Prostate gland (tissue), 2 donors: Measurements from ENCODE around the gene DOCK4. TPM values are rescaled to one million over a fixed set of nuclear protein-coding genes. Genes with fewer than 3 reads are reported as not detected.

ENCODE experiments used
- DNase-seq: peaks from one replicate; pipeline ENCODE4 v3.0.0-alpha.2; 2019; ENCODE audit warnings: low spot score
- H3K27ac ChIP-seq, 2 donors: fragments of 200-600 bp; sonication (generic); 2 replicates each; pipeline ENCODE4 v1.5.1; 2017 to 2019
- H3K27me3 ChIP-seq: fragments of 200-600 bp; sonication (generic); replicated peaks from 2 replicates; pipeline ENCODE4 v1.5.1; 2019; ENCODE audit not compliant: insufficient read depth
- H3K36me3 ChIP-seq, 2 donors: fragments of 200-600 bp; sonication (generic); 1 replicate in 1 of 2; 2 replicates in 1 of 2; pipeline versions ENCODE4 v1.5.1 to v1.8.1; 2017 to 2019
- H3K4me1 ChIP-seq: fragments of 200-600 bp; sonication (generic); replicated peaks from 2 replicates; pipeline ENCODE4 v1.5.1; 2019
- H3K4me3 ChIP-seq, 2 donors: fragments of 200-600 bp; sonication (generic); 2 replicates each; pipeline ENCODE4 v1.5.1; 2017 to 2019
- H3K9me3 ChIP-seq: fragments of 200-600 bp; sonication (generic); 2 replicates; pipeline ENCODE4 v1.5.1; 2017
- POLR2A ChIP-seq: fragments of 450-650 bp; IDR thresholded peaks from one replicate; pipeline ENCODE4 v1.6.1; 2016; ENCODE audit warnings: antibody characterized with exemption, mild to moderate bottlenecking
- POLR2AphosphoS5 ChIP-seq: sonication (generic); formaldehyde crosslinking; IDR thresholded peaks from one replicate; pipeline ENCODE4 v1.6.1; 2017; ENCODE audit warnings: antibody characterized with exemption
- WGBS: methylation state at CpG from one replicate; pipeline ENCODE4 v1.1.5; 2018; 5-methylcytosine and 5-hydroxymethylcytosine counted together
- intact Hi-C: fragments of 100-400 bp; cut with DNase I; formaldehyde crosslinking; loops from one replicate; pipeline ENCODE4 v1.14.2; 2022
- total RNA-seq, 2 donors: library from RNA; depleted of rRNA; stranded (reverse); fragments of >200 nt; gene quantifications; one replicate each; pipeline ENCODE4 v1.1.0, GENCODE V29; 2016
- TF ChIP-seq, protein P1 (sequence below), 4 experiments: fragments of 200-600 bp in 2 of 4; fragments of 450-650 bp in 2 of 4; sonication (generic) in 2 of 4; IDR thresholded peaks; 1 replicate in 3 of 4; 2 replicates in 1 of 4; pipeline ENCODE4 v1.5.1; 2016 to 2019; ENCODE audit warnings: antibody characterized with exemption in 4 of 4, mild to moderate bottlenecking in 2 of 4, moderate library complexity in 2 of 4

Gene DOCK4
- total RNA-seq, 2 donors from 2014 or later: 21.8 to 37.4 TPM

DNA sequence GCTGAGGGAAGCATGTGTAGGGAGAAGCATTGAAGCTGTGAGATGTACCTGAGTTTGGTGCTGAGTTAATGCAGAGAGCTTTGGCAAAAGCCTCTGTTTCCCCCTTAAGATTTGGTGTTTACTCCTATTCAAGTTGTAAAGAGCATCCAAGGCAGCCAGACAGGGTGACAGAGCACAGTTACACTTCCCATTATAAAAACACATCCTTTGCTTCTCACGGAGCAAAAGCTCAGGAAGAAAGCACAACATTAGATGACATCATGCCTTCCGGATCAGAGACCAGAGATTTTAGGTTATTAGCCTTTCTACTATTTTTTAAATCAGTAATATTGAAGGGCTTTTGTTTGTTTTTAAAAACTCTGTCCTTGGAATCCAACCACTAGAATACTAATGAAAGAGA, 182.9 kb downstream of the DOCK4 start:
- H3K4me1 ChIP-seq: no peaks in the 10 kb centered on the region
- DNase-seq: no peak
- no peaks in the 10 kb centered on the region for H3K9me3 ChIP-seq
- WGBS: 67% methylated on average over 2 of the region's 2 CpGs
- no peak overlapping the region for H3K27ac ChIP-seq
- no peaks in the 10 kb centered on the region for H3K36me3 ChIP-seq
- no peak for TF ChIP-seq POLR2AphosphoS5
- no peak for TF ChIP-seq POLR2A
- TF ChIP-seq, protein P1, sequence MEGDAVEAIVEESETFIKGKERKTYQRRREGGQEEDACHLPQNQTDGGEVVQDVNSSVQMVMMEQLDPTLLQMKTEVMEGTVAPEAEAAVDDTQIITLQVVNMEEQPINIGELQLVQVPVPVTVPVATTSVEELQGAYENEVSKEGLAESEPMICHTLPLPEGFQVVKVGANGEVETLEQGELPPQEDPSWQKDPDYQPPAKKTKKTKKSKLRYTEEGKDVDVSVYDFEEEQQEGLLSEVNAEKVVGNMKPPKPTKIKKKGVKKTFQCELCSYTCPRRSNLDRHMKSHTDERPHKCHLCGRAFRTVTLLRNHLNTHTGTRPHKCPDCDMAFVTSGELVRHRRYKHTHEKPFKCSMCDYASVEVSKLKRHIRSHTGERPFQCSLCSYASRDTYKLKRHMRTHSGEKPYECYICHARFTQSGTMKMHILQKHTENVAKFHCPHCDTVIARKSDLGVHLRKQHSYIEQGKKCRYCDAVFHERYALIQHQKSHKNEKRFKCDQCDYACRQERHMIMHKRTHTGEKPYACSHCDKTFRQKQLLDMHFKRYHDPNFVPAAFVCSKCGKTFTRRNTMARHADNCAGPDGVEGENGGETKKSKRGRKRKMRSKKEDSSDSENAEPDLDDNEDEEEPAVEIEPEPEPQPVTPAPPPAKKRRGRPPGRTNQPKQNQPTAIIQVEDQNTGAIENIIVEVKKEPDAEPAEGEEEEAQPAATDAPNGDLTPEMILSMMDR (IDR thresholded peaks at IDR 0.05): no peak
- no peak overlapping the region for H3K4me3 ChIP-seq
- intact Hi-C loops: no loop called here
- H3K27me3 ChIP-seq: no peaks in the 10 kb centered on the region

DNA sequence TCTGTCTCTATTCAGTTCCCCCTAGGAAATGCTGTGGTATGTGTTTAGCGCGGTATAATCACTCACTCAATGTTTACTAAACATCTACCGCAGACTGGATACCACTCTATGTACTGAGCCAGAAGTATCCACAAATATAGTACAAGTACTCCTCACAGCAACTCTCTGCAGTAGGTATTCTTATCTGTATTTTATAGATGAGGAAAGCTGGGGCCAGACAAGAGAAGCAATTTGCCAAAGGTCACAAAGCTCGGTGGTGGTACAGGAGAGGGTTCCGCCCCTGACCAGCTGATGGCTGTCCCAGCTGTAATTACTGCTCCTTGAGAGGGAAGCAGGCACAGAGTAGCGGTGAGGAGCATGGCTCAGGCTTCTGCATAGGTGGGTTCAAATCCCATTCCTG, 184.1 kb downstream of the DOCK4 start:
- H3K27me3 ChIP-seq: no peaks in the 10 kb centered on the region
- H3K9me3 ChIP-seq: no peaks in the 10 kb centered on the region
- H3K27ac ChIP-seq: no peak overlapping the region
- H3K36me3 ChIP-seq: no peaks in the 10 kb centered on the region
- no peak for DNase-seq
- H3K4me1 ChIP-seq: no peaks in the 10 kb centered on the region
- intact Hi-C loops: no loop called here
- no peak for TF ChIP-seq POLR2A
- TF ChIP-seq, protein P1 (IDR thresholded peaks at IDR 0.05): no peak
- no peak for TF ChIP-seq POLR2AphosphoS5
- no peak overlapping the region for H3K4me3 ChIP-seq
- 79% methylated on average over 6 of the region's 6 CpGs for WGBS

DNA sequence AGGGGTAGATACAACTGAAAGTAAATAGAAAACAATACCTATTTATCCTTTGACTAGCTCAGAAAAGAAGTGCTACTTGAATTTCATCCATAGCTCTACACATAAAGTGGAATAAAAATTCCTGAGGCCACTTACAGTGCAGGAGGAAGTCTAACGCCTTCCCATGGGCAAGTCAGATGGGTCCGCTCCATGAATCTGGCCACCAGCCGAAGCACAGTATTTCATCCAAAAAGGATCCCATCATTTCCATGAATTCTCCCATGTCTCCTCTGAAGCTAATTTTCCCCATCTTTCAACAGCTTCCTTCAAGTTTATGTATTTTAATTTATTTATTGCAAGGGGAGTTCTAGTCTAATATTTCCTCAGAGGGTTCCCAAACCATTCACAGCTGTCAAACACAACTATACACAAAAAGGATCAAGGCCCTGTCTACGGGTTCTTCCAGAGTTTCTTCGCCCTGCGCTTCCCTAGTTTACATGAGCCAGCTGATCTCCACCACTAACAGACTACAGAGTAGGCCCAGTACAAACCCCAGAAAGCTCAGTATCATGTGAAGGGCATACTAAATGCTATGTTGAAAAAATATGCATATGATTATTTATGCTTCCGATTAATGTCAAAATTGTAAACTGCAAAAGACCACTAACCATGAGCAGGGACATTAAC, 184.7 kb downstream of the DOCK4 start:
- Histone ChIP-seq H3K36me3 (no peaks in the 10 kb centered on the region), H3K4me1 (no peaks in the 10 kb centered on the region), H3K27me3 (no peaks in the 10 kb centered on the region), H3K9me3 (no peaks in the 10 kb centered on the region), H3K4me3 (no peak overlapping the region), H3K27ac (no peak overlapping the region)
- 89% methylated on average over 7 of the region's 7 CpGs for WGBS
- intact Hi-C loops: no loop called here
- TF ChIP-seq POLR2A: no peak
- TF ChIP-seq, protein P1 (IDR thresholded peaks at IDR 0.05): no peak
- TF ChIP-seq POLR2AphosphoS5: no peak
- no peak for DNase-seq

DNA sequence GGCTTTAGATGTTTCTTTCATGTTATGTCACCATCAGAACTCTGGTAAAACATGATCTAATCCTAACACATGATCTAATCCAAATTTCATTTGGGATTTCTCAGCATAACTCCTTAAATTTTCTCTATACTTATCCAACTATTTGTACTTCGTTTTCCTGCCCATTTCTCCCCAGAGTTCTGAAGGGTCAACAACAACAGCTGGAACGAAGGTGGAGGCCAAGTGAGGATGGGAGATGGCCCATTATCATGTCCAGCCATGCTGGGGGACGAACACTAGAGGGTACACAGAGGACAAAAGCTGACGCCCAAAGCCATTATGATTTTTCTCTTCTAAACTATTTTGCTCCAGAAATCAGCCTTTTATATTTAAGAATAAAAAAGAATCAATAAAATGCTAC, 185.4 kb downstream of the DOCK4 start:
- H3K4me1 ChIP-seq: no peaks in the 10 kb centered on the region
- H3K4me3 ChIP-seq: no peak overlapping the region
- TF ChIP-seq POLR2AphosphoS5 (no peak), POLR2A (no peak)
- TF ChIP-seq, protein P1 (IDR thresholded peaks at IDR 0.05): no peak
- intact Hi-C loops: no loop called here
- no peak for DNase-seq
- H3K27ac ChIP-seq: no peak overlapping the region
- H3K27me3 ChIP-seq: no peaks in the 10 kb centered on the region
- 86% methylated on average over 4 of the region's 4 CpGs for WGBS
- H3K9me3 ChIP-seq: no peaks in the 10 kb centered on the region
- no peaks in the 10 kb centered on the region for H3K36me3 ChIP-seq

DNA sequence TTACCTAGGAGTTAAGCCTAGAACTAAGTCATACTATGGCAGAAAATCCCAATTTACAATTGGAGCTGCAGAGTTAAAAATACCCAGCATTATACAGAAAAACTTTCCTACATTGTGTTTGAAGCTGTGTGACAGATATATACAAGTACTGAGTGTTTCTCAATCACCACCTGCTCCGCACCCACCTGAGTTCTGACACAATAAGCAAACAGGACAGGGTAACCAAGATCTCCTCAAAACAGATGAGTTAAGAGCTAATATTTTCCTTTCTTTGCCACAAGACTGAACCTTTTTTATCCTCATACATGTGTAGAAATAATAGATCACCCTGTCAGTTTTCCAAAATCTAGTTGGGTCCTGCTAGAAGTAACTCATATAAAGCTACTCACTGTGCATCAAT, 186.3 kb downstream of the DOCK4 start:
- Histone ChIP-seq H3K27me3 (no peaks in the 10 kb centered on the region), H3K9me3 (no peaks in the 10 kb centered on the region), H3K4me3 (no peak overlapping the region), H3K4me1 (no peaks in the 10 kb centered on the region), H3K27ac (no peak overlapping the region), H3K36me3 (no peaks in the 10 kb centered on the region)
- TF ChIP-seq POLR2AphosphoS5 (no peak), POLR2A (no peak)
- TF ChIP-seq, protein P1 (IDR thresholded peaks at IDR 0.05): no peak
- WGBS: 93% methylated on average over 1 of the region's 1 CpG
- intact Hi-C loops: no loop called here
- no peak for DNase-seq
